ENCODE data around the gene S100A6. TPM values are rescaled to one million over a fixed set of nuclear protein-coding genes. Genes with fewer than 3 reads are reported as not detected.

S100A6 gene
- total RNA-seq, 5 donors from 2014 or later (not counting 1 experiment from before 2014, with no cell fraction given): 200 to 467 (median 400) TPM

DNA sequence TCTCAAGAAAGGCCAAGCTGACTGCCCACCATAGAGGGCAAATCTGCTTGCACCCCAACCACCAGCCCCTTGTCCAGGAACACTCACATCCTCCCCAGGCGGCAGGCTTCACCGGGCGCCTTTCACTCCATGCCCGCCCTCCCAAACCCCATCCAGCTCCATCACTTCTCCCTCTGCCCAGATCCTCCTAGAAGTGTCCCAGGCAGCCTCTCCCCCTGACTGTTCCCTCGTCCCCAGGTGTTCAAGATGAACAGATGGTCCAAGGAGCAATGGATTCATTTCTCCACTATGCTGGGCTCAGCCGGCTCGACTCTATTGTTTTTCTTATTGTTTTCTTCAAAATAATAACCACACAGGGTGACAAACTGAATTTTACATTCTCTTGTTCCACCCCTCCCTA, 22.1 kb downstream of the S100A6 start:
- ATAC-seq (replicated peaks in 1 of 4) (no peak), DNase-seq (no peak)
- H3K4me3 Mint-ChIP-seq: no peak overlapping the region
- H3K9me3 ChIP-seq: no peaks in the 10 kb centered on the region
- no peak overlapping the region for H3K27ac ChIP-seq (ENCODE audit: low read length)
- H3K27me3 Mint-ChIP-seq: no peaks in the 10 kb centered on the region
- H3K4me3 ChIP-seq (ENCODE audit: control insufficient read depth in 1 of 2, extremely low read depth in 1 of 2, low read length in 1 of 2): no peak overlapping the region
- H3K4me1 Mint-ChIP-seq: peaks cover 4 to 15% (median 13%) of the 10 kb centered on the region in 3 donors
- ChIA-PET POLR2A (no interaction called here), CTCF (no interaction called here)
- 92% methylated on average over 5 of the region's 7 CpGs for WGBS (ENCODE audit: insufficient coverage)
- H3K36me3 Mint-ChIP-seq: no peaks in the 10 kb centered on the region
- H3K36me3 ChIP-seq (ENCODE audit: control insufficient read depth in 2 of 2, extremely low read depth in 1 of 2, insufficient read depth in 1 of 2, low read length in 1 of 2): no peaks in the 10 kb centered on the region
- H3K27ac Mint-ChIP-seq: no peak overlapping the region
- no peaks in the 10 kb centered on the region for H3K9me3 Mint-ChIP-seq
- peaks cover 0 to 13% of the 10 kb centered on the region in 2 experiments for H3K4me1 ChIP-seq (ENCODE audit: control insufficient read depth in 1 of 2, extremely low read depth in 1 of 2, insufficient read depth in 2 of 2, low read length in 2 of 2)
- no peaks in the 10 kb centered on the region for H3K27me3 ChIP-seq (replicated peaks in 1 of 2; ENCODE audit: control insufficient read depth in 2 of 2, extremely low read depth in 1 of 2, insufficient read depth in 2 of 2, low read length in 1 of 2)

DNA sequence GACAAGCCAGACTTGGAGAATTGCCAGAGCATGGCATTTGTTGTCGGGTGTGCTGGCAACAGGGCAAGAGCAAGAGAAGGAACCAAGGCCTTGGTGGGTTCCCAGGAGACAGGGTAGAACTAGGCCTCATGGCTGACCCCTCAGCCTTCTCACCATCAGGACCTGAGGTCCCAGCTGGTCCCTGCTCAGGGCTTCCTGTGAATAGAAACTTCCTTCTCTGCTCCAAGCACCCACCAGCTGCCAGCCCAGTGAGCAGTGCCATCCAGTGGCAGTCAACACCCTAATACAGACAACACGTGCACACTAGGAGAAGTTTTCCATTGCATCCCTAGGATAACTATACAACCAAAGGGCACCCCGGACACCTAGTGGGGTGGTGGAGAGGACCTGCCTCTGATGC, 22.8 kb downstream of the S100A6 start:
- POLR2A ChIA-PET: no interaction called here
- WGBS (ENCODE audit: insufficient coverage): 88% methylated on average over 1 of the region's 3 CpGs
- Mint-ChIP-seq H3K27me3 (no peaks in the 10 kb centered on the region), H3K4me3 (no peak overlapping the region), H3K9me3 (no peaks in the 10 kb centered on the region), H3K27ac (no peak overlapping the region), H3K4me1 (peaks cover 4 to 13% (median 13%) of the 10 kb centered on the region in 3 donors), H3K36me3 (no peaks in the 10 kb centered on the region)
- Histone ChIP-seq H3K4me3 (ENCODE audit: control insufficient read depth in 1 of 2, extremely low read depth in 1 of 2, low read length in 1 of 2) (no peak overlapping the region), H3K9me3 (no peaks in the 10 kb centered on the region), H3K27ac (ENCODE audit: low read length) (no peak overlapping the region), H3K27me3 (replicated peaks in 1 of 2; ENCODE audit: control insufficient read depth in 2 of 2, extremely low read depth in 1 of 2, insufficient read depth in 2 of 2, low read length in 1 of 2) (no peaks in the 10 kb centered on the region), H3K4me1 (ENCODE audit: control insufficient read depth in 1 of 2, extremely low read depth in 1 of 2, insufficient read depth in 2 of 2, low read length in 2 of 2) (peaks cover 0 to 13% of the 10 kb centered on the region in 2 experiments), H3K36me3 (ENCODE audit: control insufficient read depth in 2 of 2, extremely low read depth in 1 of 2, insufficient read depth in 1 of 2, low read length in 1 of 2) (no peaks in the 10 kb centered on the region)
- ATAC-seq (replicated peaks in 1 of 4) (no peak), DNase-seq (no peak)
- CTCF ChIA-PET: interaction anchor here in 1 of 2 donors (0.8 kb wide), 1 partner anchor 20 kb away, joined by 3 read pairs; no protein-coding TSS in a partner anchor

DNA sequence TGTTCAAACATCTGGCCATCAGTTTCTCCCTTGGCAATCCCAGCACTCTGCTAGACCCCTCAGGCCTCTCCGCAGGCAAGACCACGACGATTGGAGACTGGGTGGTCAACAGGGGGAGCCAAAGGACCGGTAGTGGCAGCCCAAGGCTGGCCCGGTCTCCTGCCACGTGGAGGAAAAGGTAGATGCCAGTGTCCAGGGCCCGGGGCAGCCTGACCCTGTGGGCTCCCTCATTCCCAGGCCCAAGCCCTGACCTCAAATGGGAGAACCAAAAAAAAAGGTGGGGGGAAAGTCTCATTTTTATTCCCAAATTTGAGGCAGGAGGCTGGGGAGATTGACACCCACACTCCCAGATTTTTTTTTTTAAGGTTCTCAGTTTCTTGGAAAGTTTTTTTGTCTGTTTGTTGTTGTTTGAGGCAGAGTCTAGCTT, 24.8 kb downstream of the S100A6 start:
- ATAC-seq (replicated peaks in 1 of 4): peak; percentile 85 to 90 (median 88)
- POLR2A ChIA-PET: no interaction called here
- H3K27ac Mint-ChIP-seq: no peak overlapping the region

DNA sequence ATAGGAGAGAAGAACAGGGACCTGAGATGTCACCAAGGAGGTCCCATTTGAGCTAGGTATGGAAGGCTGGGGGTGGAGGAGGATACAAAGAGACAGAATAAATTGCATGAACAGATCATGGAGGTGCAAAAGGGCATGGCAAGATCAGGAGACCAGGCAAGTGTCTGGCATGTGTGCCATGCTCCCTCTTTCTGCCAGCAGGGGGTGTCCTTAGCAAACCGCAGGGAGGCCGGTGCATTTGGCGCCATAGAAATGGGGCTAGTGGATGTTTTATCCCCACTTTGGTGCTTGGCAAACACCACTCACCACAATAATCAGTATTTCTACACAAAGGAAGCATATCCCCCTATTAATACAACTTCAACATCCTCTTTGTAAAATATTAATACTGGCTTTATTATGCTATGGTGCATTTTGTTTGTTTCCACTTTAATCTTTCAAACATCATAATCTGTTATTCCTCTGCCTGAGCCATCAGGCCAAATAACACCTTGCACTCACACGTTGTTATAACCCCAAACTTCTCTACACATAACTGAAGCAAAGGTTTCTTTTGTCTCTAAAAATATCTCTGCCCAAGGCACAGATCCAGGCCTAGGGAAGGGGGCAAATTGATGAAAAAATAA, 25.9 kb downstream of the S100A6 start:
- WGBS (ENCODE audit: insufficient coverage): no CpG with 5 or more reads among the region's 4 CpGs
- Histone ChIP-seq H3K4me1 (ENCODE audit: control insufficient read depth in 1 of 2, extremely low read depth in 1 of 2, insufficient read depth in 2 of 2, low read length in 2 of 2) (peaks cover 0 to 5% of the 10 kb centered on the region in 2 experiments), H3K36me3 (ENCODE audit: control insufficient read depth in 2 of 2, extremely low read depth in 1 of 2, insufficient read depth in 1 of 2, low read length in 1 of 2) (no peaks in the 10 kb centered on the region), H3K4me3 (ENCODE audit: control insufficient read depth in 1 of 2, extremely low read depth in 1 of 2, low read length in 1 of 2) (no peak overlapping the region), H3K27ac (ENCODE audit: low read length) (no peak overlapping the region), H3K9me3 (no peaks in the 10 kb centered on the region), H3K27me3 (replicated peaks in 1 of 2; ENCODE audit: control insufficient read depth in 2 of 2, extremely low read depth in 1 of 2, insufficient read depth in 2 of 2, low read length in 1 of 2) (no peaks in the 10 kb centered on the region)
- Mint-ChIP-seq H3K4me3 (no peak overlapping the region), H3K27ac (no peak overlapping the region), H3K9me3 (no peaks in the 10 kb centered on the region), H3K36me3 (no peaks in the 10 kb centered on the region), H3K27me3 (no peaks in the 10 kb centered on the region), H3K4me1 (peaks cover 4 to 8% (median 6%) of the 10 kb centered on the region in 3 donors)
- peak; percentile 52 to 69 (median 60) for ATAC-seq (replicated peaks in 1 of 4)
- POLR2A ChIA-PET: no interaction called here
- CTCF ChIA-PET: interaction anchor here (0.5 to 4.6 kb wide), 10 partner anchors 8 to 244 kb away, joined by 3 to 36 read pairs (median 6); partner anchors contain the start of gene S100A4 (in 1 of the 2)
- DNase-seq: peak in 30 of 35 experiments; percentile 20 to 72 (median 54)

More for the DNA sequence above, 24.8 kb downstream of the S100A6 start:
- H3K9me3 ChIP-seq: no peaks in the 10 kb centered on the region
- Mint-ChIP-seq H3K9me3 (no peaks in the 10 kb centered on the region), H3K4me1 (peaks cover 4 to 10% (median 8%) of the 10 kb centered on the region in 3 donors), H3K4me3 (no peak overlapping the region), H3K36me3 (no peaks in the 10 kb centered on the region), H3K27me3 (no peaks in the 10 kb centered on the region)
- DNase-seq: peak; percentile 29 to 86 (median 69)
- peaks cover 0 to 13% of the 10 kb centered on the region in 2 experiments for H3K4me1 ChIP-seq (ENCODE audit: control insufficient read depth in 1 of 2, extremely low read depth in 1 of 2, insufficient read depth in 2 of 2, low read length in 2 of 2)
- CTCF ChIA-PET: interaction anchor here (0.6 to 4.6 kb wide), 26 partner anchors 9 to 240 kb away, joined by 3 to 36 read pairs (median 4); partner anchors contain the start of genes CHTOP (in 1 of the 2) and S100A4 (in 1 of the 2)
- no peaks in the 10 kb centered on the region for H3K36me3 ChIP-seq (ENCODE audit: control insufficient read depth in 2 of 2, extremely low read depth in 1 of 2, insufficient read depth in 1 of 2, low read length in 1 of 2)
- H3K4me3 ChIP-seq (ENCODE audit: control insufficient read depth in 1 of 2, extremely low read depth in 1 of 2, low read length in 1 of 2): no peak overlapping the region
- no peaks in the 10 kb centered on the region for H3K27me3 ChIP-seq (replicated peaks in 1 of 2; ENCODE audit: control insufficient read depth in 2 of 2, extremely low read depth in 1 of 2, insufficient read depth in 2 of 2, low read length in 1 of 2)
- H3K27ac ChIP-seq (ENCODE audit: low read length): no peak overlapping the region
- 0% methylated on average over 1 of the region's 7 CpGs for WGBS (ENCODE audit: insufficient coverage)

DNA sequence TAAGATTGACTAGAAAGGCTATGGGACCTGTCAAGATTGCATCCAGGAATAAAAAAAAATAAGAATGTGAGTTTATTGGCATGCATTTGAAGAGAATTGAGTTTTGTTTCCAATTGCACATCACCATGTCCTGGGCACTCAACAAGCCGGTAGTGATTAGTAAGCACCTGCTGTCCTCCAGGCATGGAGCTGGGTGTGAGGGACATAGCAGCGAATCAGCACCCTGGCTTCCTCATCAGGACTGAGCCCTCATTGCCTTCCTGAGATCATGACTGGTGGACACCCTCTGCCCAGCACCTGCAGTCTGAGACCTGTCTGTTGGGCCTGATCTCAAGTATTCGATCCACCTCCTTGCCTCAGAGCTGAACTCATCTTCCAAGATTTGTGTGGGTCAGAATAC, 26.8 kb downstream of the S100A6 start:
- ChIA-PET CTCF (interaction anchor here in 1 of 2 donors (3.4 to 4.6 kb wide), 2 partner anchors 23 to 60 kb away, joined by 22 to 36 read pairs; no protein-coding TSS in a partner anchor), POLR2A (no interaction called here)
- no peak overlapping the region for H3K27ac ChIP-seq (ENCODE audit: low read length)
- no peaks in the 10 kb centered on the region for H3K36me3 Mint-ChIP-seq
- H3K4me3 ChIP-seq (ENCODE audit: control insufficient read depth in 1 of 2, extremely low read depth in 1 of 2, low read length in 1 of 2): no peak overlapping the region
- H3K27me3 Mint-ChIP-seq: no peaks in the 10 kb centered on the region
- no peaks in the 10 kb centered on the region for H3K36me3 ChIP-seq (ENCODE audit: control insufficient read depth in 2 of 2, extremely low read depth in 1 of 2, insufficient read depth in 1 of 2, low read length in 1 of 2)
- no peak overlapping the region for H3K27ac Mint-ChIP-seq
- 74% methylated on average over 3 of the region's 3 CpGs for WGBS (ENCODE audit: insufficient coverage)
- DNase-seq (no peak), ATAC-seq (replicated peaks in 1 of 4) (no peak)
- no peaks in the 10 kb centered on the region for H3K9me3 ChIP-seq
- no peaks in the 10 kb centered on the region for H3K27me3 ChIP-seq (replicated peaks in 1 of 2; ENCODE audit: control insufficient read depth in 2 of 2, extremely low read depth in 1 of 2, insufficient read depth in 2 of 2, low read length in 1 of 2)
- H3K4me1 ChIP-seq (ENCODE audit: control insufficient read depth in 1 of 2, extremely low read depth in 1 of 2, insufficient read depth in 2 of 2, low read length in 2 of 2): peaks cover 0 to 5% of the 10 kb centered on the region in 2 experiments
- no peak overlapping the region for H3K4me3 Mint-ChIP-seq
- H3K9me3 Mint-ChIP-seq: no peaks in the 10 kb centered on the region
- peaks cover 4 to 8% (median 6%) of the 10 kb centered on the region in 3 donors for H3K4me1 Mint-ChIP-seq

DNA sequence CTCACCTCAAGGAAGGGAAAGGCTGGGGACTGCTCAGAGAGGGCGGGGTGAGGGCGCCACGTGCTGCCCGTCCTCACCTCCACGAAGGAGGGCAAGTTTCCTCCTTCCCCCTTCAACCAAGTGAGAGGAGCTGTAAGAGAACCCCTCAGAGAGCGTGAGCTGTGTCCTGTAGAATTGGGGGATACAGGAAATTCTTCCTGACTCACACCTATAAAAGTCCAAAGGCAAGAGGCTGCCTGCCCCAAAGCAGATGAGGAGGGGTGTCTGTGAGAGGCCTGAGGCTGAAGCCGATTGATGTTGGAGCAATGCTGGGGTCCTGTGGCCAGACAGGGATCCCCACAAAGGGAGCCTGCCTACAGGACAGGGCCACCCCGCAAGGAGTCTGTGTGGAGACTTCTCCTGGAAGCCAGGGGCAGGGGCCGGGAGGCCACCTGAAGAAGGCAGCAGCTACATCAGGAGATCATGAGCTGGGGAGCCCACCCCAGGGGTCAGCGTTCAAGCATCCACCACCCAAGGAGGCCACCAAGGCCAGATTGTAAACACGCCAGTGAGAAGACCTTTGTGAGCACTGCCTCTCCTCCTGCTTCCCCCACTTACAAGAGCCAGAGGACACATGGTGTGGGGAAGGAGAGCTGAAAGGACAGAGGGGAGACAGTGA, 27.7 kb downstream of the S100A6 start:
- Mint-ChIP-seq H3K4me3 (no peak overlapping the region), H3K36me3 (no peaks in the 10 kb centered on the region), H3K27me3 (no peaks in the 10 kb centered on the region), H3K27ac (no peak overlapping the region), H3K9me3 (no peaks in the 10 kb centered on the region), H3K4me1 (peaks cover 4 to 8% (median 6%) of the 10 kb centered on the region in 3 donors)
- H3K27me3 ChIP-seq (replicated peaks in 1 of 2; ENCODE audit: control insufficient read depth in 2 of 2, extremely low read depth in 1 of 2, insufficient read depth in 2 of 2, low read length in 1 of 2): peaks cover 0 to 3% of the 10 kb centered on the region in 2 experiments
- no peaks in the 10 kb centered on the region for H3K36me3 ChIP-seq (ENCODE audit: control insufficient read depth in 2 of 2, extremely low read depth in 1 of 2, insufficient read depth in 1 of 2, low read length in 1 of 2)
- WGBS (ENCODE audit: insufficient coverage): 93% methylated on average over 1 of the region's 11 CpGs
- H3K27ac ChIP-seq (ENCODE audit: low read length): no peak overlapping the region
- no peak overlapping the region for H3K4me3 ChIP-seq (ENCODE audit: control insufficient read depth in 1 of 2, extremely low read depth in 1 of 2, low read length in 1 of 2)
- ATAC-seq (replicated peaks in 1 of 4) (no peak), DNase-seq (no peak)
- peaks cover 0 to 5% of the 10 kb centered on the region in 2 experiments for H3K4me1 ChIP-seq (ENCODE audit: control insufficient read depth in 1 of 2, extremely low read depth in 1 of 2, insufficient read depth in 2 of 2, low read length in 2 of 2)
- CTCF ChIA-PET: interaction anchor here (0.7 to 4.6 kb wide), 4 partner anchors 24 to 61 kb away, joined by 3 to 36 read pairs (median 13); no protein-coding TSS in a partner anchor
- POLR2A ChIA-PET: no interaction called here
- H3K9me3 ChIP-seq: no peaks in the 10 kb centered on the region
